Neural cell (in vitro differentiated cells): ENCODE results near the gene PFN3. TPM values are rescaled to one million over a fixed set of nuclear protein-coding genes. Genes with fewer than 3 reads are reported as not detected.

ENCODE experiments used
- H2AFZ ChIP-seq: fragments of 200-600, 300-800 bp; sonication (generic), shearing (Covaris generic); 2 replicates; pipeline ENCODE4 v1.6.0; 2014; ENCODE audit warnings: low read depth, mild to moderate bottlenecking, antibody characterized with exemption, low read length, moderate library complexity
- H3F3A ChIP-seq: fragments of 200-600 bp; shearing (Covaris generic); 2 replicates; pipeline ENCODE4 v1.6.1; 2016; ENCODE audit warnings: mild to moderate bottlenecking, moderate library complexity, mixed read lengths, antibody characterized with exemption, low read length; ENCODE audit not compliant: insufficient read depth, poor library complexity, severe bottlenecking
- H3K27ac ChIP-seq: fragments of 200-600, 300-800 bp; sonication (generic), shearing (Covaris generic); 2 replicates; pipeline ENCODE4 v1.5.1; 2014; ENCODE audit warnings: mild to moderate bottlenecking, low read length, moderate library complexity
- H3K27me3 ChIP-seq: fragments of 300-800, 200-600 bp; sonication (generic), shearing (Covaris generic); 2 replicates; pipeline ENCODE4 v1.6.0; 2014; ENCODE audit warnings: mild to moderate bottlenecking, low read depth, low read length, moderate library complexity; ENCODE audit not compliant: insufficient read depth
- H3K36me3 ChIP-seq: fragments of 300-800, 200-600 bp; sonication (generic), shearing (Covaris generic); 2 replicates; pipeline ENCODE4 v1.5.1; 2014; ENCODE audit warnings: mild to moderate bottlenecking, antibody characterized with exemption, low read length, moderate library complexity; ENCODE audit not compliant: insufficient read depth
- H3K4me2 ChIP-seq: fragments of 300-800, 200-600 bp; sonication (generic), shearing (Covaris generic); 2 replicates; pipeline ENCODE4 v1.6.0; 2014; ENCODE audit warnings: mild to moderate bottlenecking, low read length
- H3K4me3 ChIP-seq: fragments of 300-800, 200-600 bp; sonication (generic), shearing (Covaris generic); 2 replicates; pipeline ENCODE4 v1.5.1; 2014; ENCODE audit warnings: mild to moderate bottlenecking, low read length, moderate library complexity
- H3K79me2 ChIP-seq: fragments of 200-600 bp; shearing (Covaris generic); replicated peaks from 2 replicates; pipeline ENCODE4 v1.6.0; 2014; ENCODE audit warnings: mild to moderate bottlenecking, low read length, moderate library complexity; ENCODE audit not compliant: insufficient read depth
- H3K9ac ChIP-seq: fragments of 300-800, 200-600 bp; sonication (generic), shearing (Covaris generic); 2 replicates; pipeline ENCODE4 v1.6.1; 2016; ENCODE audit warnings: mild to moderate bottlenecking, low read length, mixed read lengths
- H3K9me2 ChIP-seq: fragments of 200-600 bp; shearing (Covaris generic); 2 replicates; pipeline ENCODE4 v1.6.1; 2016; ENCODE audit warnings: mild to moderate bottlenecking, low read length, mixed read lengths; ENCODE audit not compliant: insufficient read depth
- H3K9me3 ChIP-seq: fragments of 200-600, 300-800 bp; sonication (generic), shearing (Covaris generic); 2 replicates; pipeline ENCODE4 v1.6.1; 2016; ENCODE audit warnings: mild to moderate bottlenecking, mixed run types, low read length, moderate library complexity, mixed read lengths
- H4K20me1 ChIP-seq: fragments of 200-600 bp; shearing (Covaris generic); 2 replicates; pipeline ENCODE4 v1.6.1; 2016; ENCODE audit warnings: mild to moderate bottlenecking, mixed run types; ENCODE audit not compliant: insufficient read depth
- CTCF ChIP-seq: fragments of 450-650 bp; IDR thresholded peaks from 2 replicates; pipeline ENCODE4 v1.5.1; 2014; ENCODE audit warnings: antibody characterized with exemption, mild to moderate bottlenecking, moderate library complexity; ENCODE audit not compliant: poor library complexity, severe bottlenecking
- EP300 ChIP-seq: fragments of 450-650 bp; conservative IDR thresholded peaks from 2 replicates; pipeline ENCODE4 v1.6.1; 2014; ENCODE audit warnings: antibody characterized with exemption, mild to moderate bottlenecking, moderate library complexity; ENCODE audit not compliant: poor library complexity, severe bottlenecking
- EZH2 ChIP-seq: fragments of 200-600, 300-800 bp; shearing (Covaris generic), sonication (generic); IDR thresholded peaks from 2 replicates; pipeline ENCODE4 v1.6.1; 2014; ENCODE audit warnings: antibody characterized with exemption, low read length, borderline replicate concordance, mild to moderate bottlenecking; ENCODE audit not compliant: insufficient read depth, poor library complexity, severe bottlenecking
- MXI1 ChIP-seq: fragments of 450-650 bp; conservative IDR thresholded peaks from 2 replicates; pipeline ENCODE4 v1.6.1; 2014; ENCODE audit warnings: antibody characterized with exemption, mild to moderate bottlenecking; ENCODE audit not compliant: poor library complexity, severe bottlenecking
- POLR2AphosphoS5 ChIP-seq: IDR thresholded peaks from 2 replicates; pipeline ENCODE4 v1.6.1; 2012
- RAD21 ChIP-seq: fragments of 450-650 bp; conservative IDR thresholded peaks from 2 replicates; pipeline ENCODE4 v1.6.1; 2014; ENCODE audit warnings: antibody characterized with exemption, mild to moderate bottlenecking, moderate library complexity
- REST ChIP-seq: IDR thresholded peaks from 2 replicates; pipeline ENCODE4 v1.6.1; 2012; ENCODE audit warnings: borderline replicate concordance
- SMC3 ChIP-seq: fragments of 450-650 bp; conservative IDR thresholded peaks from 2 replicates; pipeline ENCODE4 v1.6.1; 2014; ENCODE audit warnings: antibody characterized with exemption, mild to moderate bottlenecking, moderate library complexity; ENCODE audit not compliant: poor library complexity
- TAF1 ChIP-seq: IDR thresholded peaks from 2 replicates; pipeline ENCODE4 v1.6.1; 2012; ENCODE audit warnings: low read depth
- polyA plus RNA-seq: library from polyadenylated mRNA; depleted of rRNA; stranded (reverse); fragments of >200 nt; gene quantifications from 2 replicates; pipeline ENCODE4 v1.2.3, GENCODE V29; 2014

Gene PFN3
- polyA plus RNA-seq, 1 donor from 2014 or later = not detected

GRCh38 chr5:177443144-177443983, 42.9 kb upstream of the PFN3 start:
- no peak overlapping the region for H2AFZ ChIP-seq
- H3K9me3 ChIP-seq = no peaks in the 10 kb centered on the region
- no peak overlapping the region for H3K4me3 ChIP-seq
- no peaks in the 10 kb centered on the region for H3K9me2 ChIP-seq
- H3K4me2 ChIP-seq = no peak overlapping the region
- TF ChIP-seq TAF1 (no peak), POLR2AphosphoS5 (no peak), REST (no peak), SMC3 (no peak), EP300 (no peak), EZH2 (no peak)
- no peaks in the 10 kb centered on the region for H4K20me1 ChIP-seq
- H3F3A ChIP-seq = no peaks in the 10 kb centered on the region
- peaks cover 17% of the 10 kb centered on the region for H3K79me2 ChIP-seq
- no peak overlapping the region for H3K27ac ChIP-seq
- no peak overlapping the region for H3K9ac ChIP-seq
- no peaks in the 10 kb centered on the region for H3K27me3 ChIP-seq
- H3K36me3 ChIP-seq = no peaks in the 10 kb centered on the region

GRCh38 chr5:177442066-177442826, 41.8 kb upstream of the PFN3 start:
- Histone ChIP-seq H3K4me3 (no peak overlapping the region), H3K9me2 (no peaks in the 10 kb centered on the region), H3K36me3 (no peaks in the 10 kb centered on the region), H3K27ac (no peak overlapping the region), H3K4me2 (no peak overlapping the region), H3K79me2 (peaks cover 9% of the 10 kb centered on the region), H3F3A (no peaks in the 10 kb centered on the region), H4K20me1 (no peaks in the 10 kb centered on the region), H2AFZ (no peak overlapping the region), H3K9me3 (no peaks in the 10 kb centered on the region), H3K27me3 (no peaks in the 10 kb centered on the region), H3K9ac (no peak overlapping the region)
- TF ChIP-seq EP300 (no peak), CTCF (no peak), MXI1 (no peak), POLR2AphosphoS5 (no peak), TAF1 (no peak), SMC3 (no peak), RAD21 (no peak), EZH2 (no peak), REST (no peak)
